Activated T-cell treated with anti-CD3 and anti-CD28 coated beads, Interleukin-2, amount 50 U/mL, for 72 hours (primary cell): Measurements from ENCODE around the gene SAMD3. TPM values are rescaled to one million over a fixed set of nuclear protein-coding genes. Genes with fewer than 3 reads are reported as not detected.
"Not testable (repeated sequence)": the region's sequence is repeated elsewhere in the genome, so short reads cannot be mapped to it uniquely, and the experiment has no call there.

Source experiments
- ATAC-seq, 2 donors: fragments of 150-1000 bp; cut with Tn5 transposase; replicated peaks in 1 of 2; 2 replicates each; pipeline ENCODE4 v1.10.0; 2021; ENCODE audit warnings: moderate library complexity in 2 of 2, mild to moderate bottlenecking in 1 of 2
- DNase-seq, 2 donors: peaks; one replicate each; pipeline ENCODE4 v3.0.0; 2021 to 2022; ENCODE audit warnings: mixed read lengths in 1 of 2
- H3K27ac Mint-ChIP-seq: one replicate; pipeline ENCODE4 v1.8.0; 2022; ENCODE audit warnings: mild to moderate bottlenecking, moderate library complexity, mixed read lengths
- H3K27me3 Mint-ChIP-seq: one replicate; pipeline ENCODE4 v1.8.0; 2022; ENCODE audit warnings: low read depth, mixed read lengths
- H3K36me3 Mint-ChIP-seq, 2 donors: one replicate each; pipeline ENCODE4 v1.8.0; 2022; ENCODE audit warnings: mixed read lengths in 2 of 2, mild to moderate bottlenecking in 1 of 2; ENCODE audit not compliant: insufficient read depth in 2 of 2
- H3K4me1 Mint-ChIP-seq: one replicate; pipeline ENCODE4 v1.8.0; 2022; ENCODE audit warnings: low read depth, mixed read lengths
- H3K4me3 Mint-ChIP-seq, 2 donors: one replicate each; pipeline ENCODE4 v1.8.0; 2022; ENCODE audit warnings: mild to moderate bottlenecking in 2 of 2, mixed read lengths in 2 of 2, moderate library complexity in 2 of 2
- H3K9me3 Mint-ChIP-seq, 2 donors: one replicate each; pipeline ENCODE4 v1.8.0; 2022; ENCODE audit warnings: mixed read lengths in 2 of 2
- total RNA-seq, 2 donors: library from RNA; stranded (reverse); gene quantifications; one replicate each; pipeline ENCODE4 v1.2.3, GENCODE V29; 2022

The SAMD3 gene, protein sequence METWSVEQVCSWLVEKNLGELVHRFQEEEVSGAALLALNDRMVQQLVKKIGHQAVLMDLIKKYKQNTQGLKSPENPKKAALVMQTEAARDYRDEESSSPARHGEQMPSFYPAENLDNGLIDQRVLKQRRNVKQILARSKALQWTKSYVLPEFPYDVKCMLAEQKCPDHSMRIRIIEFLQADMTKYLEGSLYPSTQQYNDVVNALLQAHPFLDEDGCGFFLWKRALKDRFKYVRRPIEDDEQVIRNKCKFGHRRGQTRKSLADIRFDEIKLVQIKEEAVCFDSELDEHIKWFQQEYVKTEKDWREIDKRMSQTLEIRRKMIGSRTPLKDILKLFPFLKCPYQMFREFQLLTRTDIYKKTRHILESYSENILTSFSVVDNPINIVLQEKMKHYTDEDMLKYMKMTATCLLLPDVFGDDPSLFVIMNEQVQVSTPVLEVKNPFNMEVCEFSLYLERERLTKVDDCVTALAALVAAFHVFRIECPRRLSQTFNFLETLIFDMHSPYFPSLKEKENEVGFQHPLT
- 1 to 10 TPM; 3.8 to 4.6 TPM for total RNA-seq

GRCh38 chr6:130222775-130223174 is at the start of gene SAMD3:
TSS of gene SAMD3 (minus strand) at chr6:130222951. CDS start at chr6:130215273, 7,678 bp downstream.
- ATAC-seq (peak; percentile 30 to 38), DNase-seq (no peak)
- Mint-ChIP-seq H3K36me3 (peaks cover 2 to 4% of the 10 kb centered on the region in 2 donors), H3K4me3 (peak within 1 kb of the TSS; percentile 51 to 61), H3K27me3 (no peaks in the 10 kb centered on the region), H3K9me3 (peaks cover 2 to 3% of the 10 kb centered on the region in 2 donors), H3K27ac (peak within 1 kb of the TSS; percentile 81), H3K4me1 (peaks cover 31% of the 10 kb centered on the region)

GRCh38 chr6:130269969-130270635 is 47.4 kb upstream of the SAMD3 start:
- H3K9me3 Mint-ChIP-seq = peaks cover 10 to 11% of the 10 kb centered on the region in 2 donors
- H3K27me3 Mint-ChIP-seq = no peaks in the 10 kb centered on the region
- ATAC-seq = peak in 1 of 2 donors; percentile 55
- H3K4me1 Mint-ChIP-seq = no peaks in the 10 kb centered on the region
- H3K27ac Mint-ChIP-seq = no peak overlapping the region
- DNase-seq = no peak
- H3K4me3 Mint-ChIP-seq = no peak overlapping the region
- peaks cover 9 to 13% of the 10 kb centered on the region in 2 donors for H3K36me3 Mint-ChIP-seq

GRCh38 chr6:130265553-130265952 is 42.8 kb upstream of the SAMD3 start:
- H3K4me3 Mint-ChIP-seq, H3K4me1 Mint-ChIP-seq, H3K9me3 Mint-ChIP-seq, ATAC-seq, H3K27ac Mint-ChIP-seq, H3K27me3 Mint-ChIP-seq, H3K36me3 Mint-ChIP-seq, DNase-seq: not testable (repeated sequence)

DNA sequence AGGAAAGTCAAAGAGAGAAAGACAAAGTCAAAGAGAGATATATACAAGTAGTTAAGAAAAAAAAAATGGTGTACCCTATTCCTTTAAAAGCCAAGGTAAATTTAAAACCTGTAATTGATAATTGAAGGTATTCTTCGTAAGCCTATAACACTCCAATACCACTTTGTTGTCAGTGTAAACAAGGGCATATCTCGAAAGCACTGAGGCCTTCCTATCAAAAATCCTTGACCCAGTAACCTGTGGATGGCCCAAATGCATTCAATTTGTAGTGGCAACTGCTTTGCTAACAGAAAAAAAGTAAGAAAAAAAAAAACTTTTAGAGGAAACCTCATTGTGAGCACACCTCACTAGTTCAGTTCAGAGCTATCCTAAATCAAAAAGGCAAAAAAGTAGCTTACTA is 39.3 kb upstream of the SAMD3 start:
- no peaks in the 10 kb centered on the region for H3K27me3 Mint-ChIP-seq
- peak overlapping the region; percentile 89 for H3K27ac Mint-ChIP-seq
- H3K4me3 Mint-ChIP-seq = peak overlapping the region in 1 of 2 donors; percentile 73
- peaks cover 18% of the 10 kb centered on the region for H3K4me1 Mint-ChIP-seq
- no peak for DNase-seq
- H3K9me3 Mint-ChIP-seq = peaks cover 2% of the 10 kb centered on the region in 2 donors
- ATAC-seq = no peak
- peaks cover 10 to 11% of the 10 kb centered on the region in 2 donors for H3K36me3 Mint-ChIP-seq

- ATAC-seq, H3K27me3 Mint-ChIP-seq, DNase-seq, H3K9me3 Mint-ChIP-seq: not testable (repeated sequence)
- Mint-ChIP-seq H3K27ac (peak overlapping the region; percentile 89), H3K4me3 (peak overlapping the region; percentile 23 to 73), H3K4me1 (peaks cover 18% of the 10 kb centered on the region), H3K36me3 (peaks cover 10 to 11% of the 10 kb centered on the region in 2 donors)
These were observed 38.8 kb upstream of the SAMD3 start for GRCh38 chr6:130261558-130261957.

GRCh38 chr6:130260614-130261241 is 38.0 kb upstream of the SAMD3 start:
- ATAC-seq, H3K27me3 Mint-ChIP-seq, H3K9me3 Mint-ChIP-seq: not testable (repeated sequence)
- Mint-ChIP-seq H3K36me3 (peaks cover 10 to 11% of the 10 kb centered on the region in 2 donors), H3K4me1 (peaks cover 18% of the 10 kb centered on the region), H3K4me3 (peak overlapping the region; percentile 35 to 73), H3K27ac (peak overlapping the region; percentile 89)
- DNase-seq = peak; percentile 3 to 6

- H3K9me3 Mint-ChIP-seq, H3K27me3 Mint-ChIP-seq: not testable (repeated sequence)
- peaks cover 18% of the 10 kb centered on the region for H3K4me1 Mint-ChIP-seq
- peaks cover 10 to 11% of the 10 kb centered on the region in 2 donors for H3K36me3 Mint-ChIP-seq
- peak; percentile 41 to 50 for ATAC-seq
- peak overlapping the region; percentile 89 for H3K27ac Mint-ChIP-seq
- peak; percentile 11 to 23 for DNase-seq
- H3K4me3 Mint-ChIP-seq = peak overlapping the region; percentile 35 to 73
These were observed 37.3 kb upstream of the SAMD3 start for GRCh38 chr6:130260050-130260462.

- peaks cover 10 to 11% of the 10 kb centered on the region in 2 donors for H3K36me3 Mint-ChIP-seq
- peak overlapping the region in 1 of 2 donors; percentile 73 for H3K4me3 Mint-ChIP-seq
- H3K9me3 Mint-ChIP-seq = peaks cover 2% of the 10 kb centered on the region in 2 donors
- H3K4me1 Mint-ChIP-seq = peaks cover 18% of the 10 kb centered on the region
- ATAC-seq = no peak
- DNase-seq = no peak
- no peaks in the 10 kb centered on the region for H3K27me3 Mint-ChIP-seq
- H3K27ac Mint-ChIP-seq = peak overlapping the region; percentile 89
These were observed 36.8 kb upstream of the SAMD3 start for GRCh38 chr6:130259557-130259956.

- peaks cover 18% of the 10 kb centered on the region for H3K4me1 Mint-ChIP-seq
- ATAC-seq = no peak
- H3K27ac Mint-ChIP-seq = peak overlapping the region; percentile 24
- peak overlapping the region in 1 of 2 donors; percentile 31 for H3K4me3 Mint-ChIP-seq
- peaks cover 2% of the 10 kb centered on the region in 2 donors for H3K9me3 Mint-ChIP-seq
- H3K27me3 Mint-ChIP-seq = no peaks in the 10 kb centered on the region
- peaks cover 10 to 11% of the 10 kb centered on the region in 2 donors for H3K36me3 Mint-ChIP-seq
- DNase-seq = no peak
These were observed 36.4 kb upstream of the SAMD3 start for GRCh38 chr6:130259140-130259539.

- ATAC-seq (no peak), DNase-seq (no peak)
- Mint-ChIP-seq H3K27ac (no peak overlapping the region), H3K4me1 (no peaks in the 10 kb centered on the region), H3K36me3 (no peaks in the 10 kb centered on the region), H3K9me3 (no peaks in the 10 kb centered on the region), H3K4me3 (no peak overlapping the region), H3K27me3 (no peaks in the 10 kb centered on the region)
These were observed 29.9 kb upstream of the SAMD3 start for GRCh38 chr6:130252527-130253237.

- Mint-ChIP-seq H3K9me3 (peaks cover 0 to 3% of the 10 kb centered on the region in 2 donors), H3K27me3 (no peaks in the 10 kb centered on the region), H3K4me3 (no peak overlapping the region), H3K27ac (no peak overlapping the region), H3K4me1 (no peaks in the 10 kb centered on the region), H3K36me3 (no peaks in the 10 kb centered on the region)
- ATAC-seq (no peak), DNase-seq (no peak)
These were observed 22.5 kb upstream of the SAMD3 start for GRCh38 chr6:130245267-130245666.

GRCh38 chr6:130244728-130245127 is 22.0 kb upstream of the SAMD3 start:
- ATAC-seq (no peak), DNase-seq (no peak)
- no peaks in the 10 kb centered on the region for H3K27me3 Mint-ChIP-seq
- peaks cover 0 to 3% of the 10 kb centered on the region in 2 donors for H3K9me3 Mint-ChIP-seq
- H3K36me3 Mint-ChIP-seq = no peaks in the 10 kb centered on the region
- no peak overlapping the region for H3K4me3 Mint-ChIP-seq
- no peak overlapping the region for H3K27ac Mint-ChIP-seq
- H3K4me1 Mint-ChIP-seq = no peaks in the 10 kb centered on the region
